ENCODE results near the gene IFNL2.
"Not testable (repeated sequence)": the region's sequence is repeated elsewhere in the genome, so short reads cannot be mapped to it uniquely, and the experiment has no call there.

DNA sequence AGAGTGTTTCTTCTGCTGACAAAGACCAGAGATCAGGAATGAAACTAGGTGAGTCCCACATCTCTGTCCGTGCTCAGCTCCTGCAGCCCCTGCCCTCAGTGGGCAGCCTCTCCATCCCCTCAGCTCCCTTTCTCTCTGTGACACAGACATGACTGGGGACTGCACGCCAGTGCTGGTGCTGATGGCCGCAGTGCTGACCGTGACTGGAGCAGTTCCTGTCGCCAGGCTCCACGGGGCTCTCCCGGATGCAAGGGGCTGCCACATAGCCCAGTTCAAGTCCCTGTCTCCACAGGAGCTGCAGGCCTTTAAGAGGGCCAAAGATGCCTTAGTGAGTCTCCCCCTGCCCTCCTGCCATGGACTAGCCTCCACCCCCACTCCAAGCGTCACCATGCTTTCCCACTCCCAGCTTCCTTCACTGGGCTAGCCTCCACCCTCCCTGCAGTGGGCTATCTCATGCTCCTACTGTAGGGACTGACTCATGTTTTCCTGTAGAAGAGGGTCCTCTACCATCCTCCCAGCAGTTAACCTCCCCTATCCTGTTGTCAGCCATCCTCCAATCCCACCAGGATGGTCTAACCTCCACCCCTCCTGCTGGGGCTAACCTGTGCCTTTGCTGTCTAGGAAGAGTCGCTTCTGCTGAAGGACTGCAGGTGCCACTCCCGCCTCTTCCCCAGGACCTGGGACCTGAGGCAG, 481 bp downstream of the IFNL2 start:
- TF ChIP-seq, protein P1, sequence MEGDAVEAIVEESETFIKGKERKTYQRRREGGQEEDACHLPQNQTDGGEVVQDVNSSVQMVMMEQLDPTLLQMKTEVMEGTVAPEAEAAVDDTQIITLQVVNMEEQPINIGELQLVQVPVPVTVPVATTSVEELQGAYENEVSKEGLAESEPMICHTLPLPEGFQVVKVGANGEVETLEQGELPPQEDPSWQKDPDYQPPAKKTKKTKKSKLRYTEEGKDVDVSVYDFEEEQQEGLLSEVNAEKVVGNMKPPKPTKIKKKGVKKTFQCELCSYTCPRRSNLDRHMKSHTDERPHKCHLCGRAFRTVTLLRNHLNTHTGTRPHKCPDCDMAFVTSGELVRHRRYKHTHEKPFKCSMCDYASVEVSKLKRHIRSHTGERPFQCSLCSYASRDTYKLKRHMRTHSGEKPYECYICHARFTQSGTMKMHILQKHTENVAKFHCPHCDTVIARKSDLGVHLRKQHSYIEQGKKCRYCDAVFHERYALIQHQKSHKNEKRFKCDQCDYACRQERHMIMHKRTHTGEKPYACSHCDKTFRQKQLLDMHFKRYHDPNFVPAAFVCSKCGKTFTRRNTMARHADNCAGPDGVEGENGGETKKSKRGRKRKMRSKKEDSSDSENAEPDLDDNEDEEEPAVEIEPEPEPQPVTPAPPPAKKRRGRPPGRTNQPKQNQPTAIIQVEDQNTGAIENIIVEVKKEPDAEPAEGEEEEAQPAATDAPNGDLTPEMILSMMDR (IDR thresholded peaks at IDR 0.05) = not testable (repeated sequence)
- not testable (repeated sequence) for TF ChIP-seq POLR2A, EP300 (IDR thresholded peaks at IDR 0.05)
